Spleen (tissue), 7 donors: ENCODE data around the gene DHRS4.
"Not testable (repeated sequence)": the region's sequence is repeated elsewhere in the genome, so short reads cannot be mapped to it uniquely, and the experiment has no call there.

Source experiments
- POLR2A ChIP-seq, 3 donors: fragments of 450-650 bp; IDR thresholded peaks; one replicate each; pipeline ENCODE4 v1.5.1; 2017; ENCODE audit warnings: antibody characterized with exemption in 3 of 3, mild to moderate bottlenecking in 1 of 3
- TF ChIP-seq, protein P1 (sequence below), 11 experiments: fragments of 200-600 bp in 7 of 11; fragments of 450-650 bp in 4 of 11; sonication (generic) in 4 of 11; IDR thresholded peaks in 8 of 11; conservative IDR thresholded peaks in 3 of 11; 1 replicate in 7 of 11; 2 replicates in 4 of 11; pipeline versions ENCODE4 v1.4.0 to v1.8.0; 2016 to 2021; ENCODE audit warnings: antibody characterized with exemption in 11 of 11, inconsistent platforms in 4 of 11, mild to moderate bottlenecking in 1 of 11
- donor health status: DM: no; HTN: no; CAD: no; lungs with moderate emphysema.
- donor health status: DM: no; HTN: no; CAD: no.
- donor health status: DM: no; HTN: no; CAD: no.

DNA sequence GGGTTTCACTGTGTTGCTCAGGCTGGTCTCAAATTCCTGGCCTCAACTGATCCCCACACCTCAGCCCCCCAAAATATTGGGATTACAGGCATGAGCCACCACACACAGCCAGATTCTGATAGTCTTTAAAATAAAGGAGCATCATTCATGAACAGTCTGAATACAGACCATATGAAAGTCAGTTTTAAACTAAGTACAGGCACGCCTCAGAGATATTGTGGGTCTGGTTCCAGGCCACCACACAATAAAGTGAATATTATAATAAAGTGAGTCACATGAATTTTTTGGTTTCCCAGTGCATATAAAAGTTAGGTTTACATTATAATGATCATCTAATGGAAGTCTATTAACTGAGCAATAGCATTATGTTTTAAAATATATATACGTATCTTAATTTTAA, 43.3 kb downstream of the DHRS4 start:
- TF ChIP-seq, protein P1, sequence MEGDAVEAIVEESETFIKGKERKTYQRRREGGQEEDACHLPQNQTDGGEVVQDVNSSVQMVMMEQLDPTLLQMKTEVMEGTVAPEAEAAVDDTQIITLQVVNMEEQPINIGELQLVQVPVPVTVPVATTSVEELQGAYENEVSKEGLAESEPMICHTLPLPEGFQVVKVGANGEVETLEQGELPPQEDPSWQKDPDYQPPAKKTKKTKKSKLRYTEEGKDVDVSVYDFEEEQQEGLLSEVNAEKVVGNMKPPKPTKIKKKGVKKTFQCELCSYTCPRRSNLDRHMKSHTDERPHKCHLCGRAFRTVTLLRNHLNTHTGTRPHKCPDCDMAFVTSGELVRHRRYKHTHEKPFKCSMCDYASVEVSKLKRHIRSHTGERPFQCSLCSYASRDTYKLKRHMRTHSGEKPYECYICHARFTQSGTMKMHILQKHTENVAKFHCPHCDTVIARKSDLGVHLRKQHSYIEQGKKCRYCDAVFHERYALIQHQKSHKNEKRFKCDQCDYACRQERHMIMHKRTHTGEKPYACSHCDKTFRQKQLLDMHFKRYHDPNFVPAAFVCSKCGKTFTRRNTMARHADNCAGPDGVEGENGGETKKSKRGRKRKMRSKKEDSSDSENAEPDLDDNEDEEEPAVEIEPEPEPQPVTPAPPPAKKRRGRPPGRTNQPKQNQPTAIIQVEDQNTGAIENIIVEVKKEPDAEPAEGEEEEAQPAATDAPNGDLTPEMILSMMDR (IDR thresholded peaks at IDR 0.05 in 8 of 11, conservative IDR thresholded peaks at IDR 0.05 in 3 of 11): not testable (repeated sequence)
- not testable (repeated sequence) for TF ChIP-seq POLR2A (IDR thresholded peaks at IDR 0.05)
